ENCODE data around the gene LRMDA.

The LRMDA gene

GRCh38 chr10:75815066-75815465 lies 383.6 kb downstream of the LRMDA start:
- Histone ChIP-seq H3K9me3 (ENCODE audit: severe bottlenecking) (no peaks in the 10 kb centered on the region), H3K27me3 (ENCODE audit: insufficient read depth, low read depth, severe bottlenecking) (no peaks in the 10 kb centered on the region), H3K36me3 (no peaks in the 10 kb centered on the region), H3K4me3 (ENCODE audit: low read depth, low read length) (no peak overlapping the region), H3K27ac (no peak overlapping the region)
- DNase-seq = no peak
- TF ChIP-seq CTCF (IDR thresholded peaks at IDR 0.05; ENCODE audit: low read depth, low read length) = no peak

- no peak overlapping the region for H3K27ac ChIP-seq
- no peak overlapping the region for H3K4me3 ChIP-seq (ENCODE audit: low read depth, low read length)
- no peaks in the 10 kb centered on the region for H3K27me3 ChIP-seq (ENCODE audit: insufficient read depth, low read depth, severe bottlenecking)
- TF ChIP-seq CTCF (IDR thresholded peaks at IDR 0.05; ENCODE audit: low read depth, low read length) = no peak
- H3K9me3 ChIP-seq (ENCODE audit: severe bottlenecking) = no peaks in the 10 kb centered on the region
- no peaks in the 10 kb centered on the region for H3K36me3 ChIP-seq
- no peak for DNase-seq
Observed at GRCh38 chr10:75817198-75817597, 385.8 kb downstream of the LRMDA start.

- no peaks in the 10 kb centered on the region for H3K27me3 ChIP-seq (ENCODE audit: insufficient read depth, low read depth, severe bottlenecking)
- no peaks in the 10 kb centered on the region for H3K9me3 ChIP-seq (ENCODE audit: severe bottlenecking)
- TF ChIP-seq CTCF (IDR thresholded peaks at IDR 0.05; ENCODE audit: low read depth, low read length) = no peak
- no peak overlapping the region for H3K4me3 ChIP-seq (ENCODE audit: low read depth, low read length)
- no peaks in the 10 kb centered on the region for H3K36me3 ChIP-seq
- no peak overlapping the region for H3K27ac ChIP-seq
- no peak for DNase-seq
Observed at GRCh38 chr10:75818552-75818951, 387.1 kb downstream of the LRMDA start.

- Histone ChIP-seq H3K27ac (no peak overlapping the region), H3K9me3 (ENCODE audit: severe bottlenecking) (no peaks in the 10 kb centered on the region), H3K4me3 (ENCODE audit: low read depth, low read length) (no peak overlapping the region), H3K36me3 (no peaks in the 10 kb centered on the region), H3K27me3 (ENCODE audit: insufficient read depth, low read depth, severe bottlenecking) (no peaks in the 10 kb centered on the region)
- TF ChIP-seq CTCF (IDR thresholded peaks at IDR 0.05; ENCODE audit: low read depth, low read length) = no peak
- no peak for DNase-seq
Observed at GRCh38 chr10:75825235-75825634, 393.8 kb downstream of the LRMDA start.

GRCh38 chr10:75825661-75826060 lies 394.2 kb downstream of the LRMDA start:
- no peak overlapping the region for H3K27ac ChIP-seq
- TF ChIP-seq CTCF (IDR thresholded peaks at IDR 0.05; ENCODE audit: low read depth, low read length) = no peak
- no peaks in the 10 kb centered on the region for H3K9me3 ChIP-seq (ENCODE audit: severe bottlenecking)
- H3K27me3 ChIP-seq (ENCODE audit: insufficient read depth, low read depth, severe bottlenecking) = no peaks in the 10 kb centered on the region
- H3K4me3 ChIP-seq (ENCODE audit: low read depth, low read length) = no peak overlapping the region
- DNase-seq = no peak
- H3K36me3 ChIP-seq = no peaks in the 10 kb centered on the region

- Histone ChIP-seq H3K27me3 (ENCODE audit: insufficient read depth, low read depth, severe bottlenecking) (no peaks in the 10 kb centered on the region), H3K36me3 (no peaks in the 10 kb centered on the region), H3K9me3 (ENCODE audit: severe bottlenecking) (no peaks in the 10 kb centered on the region), H3K27ac (no peak overlapping the region), H3K4me3 (ENCODE audit: low read depth, low read length) (no peak overlapping the region)
- TF ChIP-seq CTCF (IDR thresholded peaks at IDR 0.05; ENCODE audit: low read depth, low read length) = no peak
- DNase-seq = no peak
Observed at GRCh38 chr10:75826846-75827245, 395.4 kb downstream of the LRMDA start.

Data from WERI-Rb-1 (cell line).